ENCODE data around the gene SMIM41. TPM values are rescaled to one million over a fixed set of nuclear protein-coding genes. Genes with fewer than 3 reads are reported as not detected.
A peak's percentile ranks its signal among the peaks of the same experiment; 100 is the strongest.

The SMIM41 gene
- total RNA-seq, 1 donor from 2014 or later = not detected

DNA sequence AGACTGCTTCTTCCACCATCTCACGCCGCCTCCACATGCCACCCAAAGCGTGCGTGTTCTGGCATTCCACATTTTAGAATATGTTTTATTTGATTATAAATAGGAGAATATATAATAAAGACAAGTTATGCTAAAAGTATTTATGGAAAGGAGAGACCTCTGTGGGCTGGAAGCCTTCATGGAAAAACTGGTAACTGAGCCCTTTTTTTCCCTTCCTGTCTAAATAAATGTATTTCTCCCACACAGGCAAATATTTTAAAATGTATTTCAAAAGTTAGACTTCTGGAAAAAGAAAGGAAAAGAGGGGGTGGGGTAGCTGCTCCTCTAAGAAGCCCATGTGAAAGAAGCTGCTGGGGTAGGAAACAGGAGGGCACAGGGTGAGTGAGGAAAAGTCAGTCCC is 44.3 kb upstream of the SMIM41 start:
- no peak overlapping the region for H3K27ac Mint-ChIP-seq
- DNase-seq (ENCODE audit: low spot score, unreplicated experiment) = no peak
- H3K36me3 Mint-ChIP-seq (ENCODE audit: insufficient read depth) = no peaks in the 10 kb centered on the region
- H3K9me3 Mint-ChIP-seq (ENCODE audit: low read depth) = no peaks in the 10 kb centered on the region
- peaks cover 22% of the 10 kb centered on the region for H3K27me3 Mint-ChIP-seq
- H3K4me1 Mint-ChIP-seq (ENCODE audit: low read depth) = peaks cover 12% of the 10 kb centered on the region
- peak overlapping the region; percentile 16 for H3K4me3 Mint-ChIP-seq (ENCODE audit: low read depth)
- TF ChIP-seq, protein P1, sequence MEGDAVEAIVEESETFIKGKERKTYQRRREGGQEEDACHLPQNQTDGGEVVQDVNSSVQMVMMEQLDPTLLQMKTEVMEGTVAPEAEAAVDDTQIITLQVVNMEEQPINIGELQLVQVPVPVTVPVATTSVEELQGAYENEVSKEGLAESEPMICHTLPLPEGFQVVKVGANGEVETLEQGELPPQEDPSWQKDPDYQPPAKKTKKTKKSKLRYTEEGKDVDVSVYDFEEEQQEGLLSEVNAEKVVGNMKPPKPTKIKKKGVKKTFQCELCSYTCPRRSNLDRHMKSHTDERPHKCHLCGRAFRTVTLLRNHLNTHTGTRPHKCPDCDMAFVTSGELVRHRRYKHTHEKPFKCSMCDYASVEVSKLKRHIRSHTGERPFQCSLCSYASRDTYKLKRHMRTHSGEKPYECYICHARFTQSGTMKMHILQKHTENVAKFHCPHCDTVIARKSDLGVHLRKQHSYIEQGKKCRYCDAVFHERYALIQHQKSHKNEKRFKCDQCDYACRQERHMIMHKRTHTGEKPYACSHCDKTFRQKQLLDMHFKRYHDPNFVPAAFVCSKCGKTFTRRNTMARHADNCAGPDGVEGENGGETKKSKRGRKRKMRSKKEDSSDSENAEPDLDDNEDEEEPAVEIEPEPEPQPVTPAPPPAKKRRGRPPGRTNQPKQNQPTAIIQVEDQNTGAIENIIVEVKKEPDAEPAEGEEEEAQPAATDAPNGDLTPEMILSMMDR (IDR thresholded peaks at IDR 0.05; ENCODE audit: unreplicated experiment) = no peak

- Mint-ChIP-seq H3K27ac (peak overlapping the region; percentile 79), H3K36me3 (ENCODE audit: insufficient read depth) (no peaks in the 10 kb centered on the region), H3K4me1 (ENCODE audit: low read depth) (peaks cover 12% of the 10 kb centered on the region), H3K9me3 (ENCODE audit: low read depth) (no peaks in the 10 kb centered on the region), H3K27me3 (peaks cover 22% of the 10 kb centered on the region), H3K4me3 (ENCODE audit: low read depth) (peak overlapping the region; percentile 65)
- TF ChIP-seq, protein P1 (IDR thresholded peaks at IDR 0.05; ENCODE audit: unreplicated experiment) = no peak
- DNase-seq (ENCODE audit: low spot score, unreplicated experiment) = no peak
These were observed 43.6 kb upstream of the SMIM41 start for GRCh38 chr12:52035926-52036325.

GRCh38 chr12:52036587-52037171 is 42.8 kb upstream of the SMIM41 start:
- Mint-ChIP-seq H3K27me3 (peaks cover 22% of the 10 kb centered on the region), H3K9me3 (ENCODE audit: low read depth) (no peaks in the 10 kb centered on the region), H3K4me3 (ENCODE audit: low read depth) (peak overlapping the region; percentile 65), H3K4me1 (ENCODE audit: low read depth) (peaks cover 12% of the 10 kb centered on the region), H3K27ac (no peak overlapping the region), H3K36me3 (ENCODE audit: insufficient read depth) (no peaks in the 10 kb centered on the region)
- peak; percentile 64 for DNase-seq (ENCODE audit: low spot score, unreplicated experiment)
- TF ChIP-seq, protein P1 (IDR thresholded peaks at IDR 0.05; ENCODE audit: unreplicated experiment) = no peak

- H3K27ac Mint-ChIP-seq = peak overlapping the region; percentile 97
- H3K4me1 Mint-ChIP-seq (ENCODE audit: low read depth) = peaks cover 12% of the 10 kb centered on the region
- H3K9me3 Mint-ChIP-seq (ENCODE audit: low read depth) = no peaks in the 10 kb centered on the region
- H3K27me3 Mint-ChIP-seq = peaks cover 22% of the 10 kb centered on the region
- H3K36me3 Mint-ChIP-seq (ENCODE audit: insufficient read depth) = peaks cover 1% of the 10 kb centered on the region
- TF ChIP-seq, protein P1 (IDR thresholded peaks at IDR 0.05; ENCODE audit: unreplicated experiment) = peak; percentile 34
- DNase-seq (ENCODE audit: low spot score, unreplicated experiment) = peak; percentile 52
- peak overlapping the region; percentile 83 for H3K4me3 Mint-ChIP-seq (ENCODE audit: low read depth)
These were observed 42.1 kb upstream of the SMIM41 start for GRCh38 chr12:52037248-52037861.

DNA sequence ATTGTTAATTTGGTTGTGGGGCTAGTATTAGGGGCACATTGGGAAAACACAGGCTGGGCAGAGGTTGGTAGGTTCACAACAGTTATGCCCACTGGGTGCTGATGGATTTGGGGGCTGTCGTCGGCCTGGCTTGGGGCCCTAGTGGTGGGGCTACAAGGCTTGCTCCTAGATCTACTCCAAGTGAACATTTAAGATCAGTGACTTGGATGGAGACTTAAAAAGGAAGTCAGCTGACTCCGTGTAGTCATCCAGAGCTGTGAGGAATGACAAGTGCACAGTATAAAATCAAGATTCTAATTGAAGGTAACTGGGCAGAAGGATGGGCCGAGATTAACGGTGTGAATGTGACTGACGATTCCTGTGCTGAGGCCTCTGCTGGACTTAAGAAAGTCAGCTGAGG is 41.1 kb upstream of the SMIM41 start:
- Mint-ChIP-seq H3K27me3 (peaks cover 22% of the 10 kb centered on the region), H3K27ac (peak overlapping the region; percentile 82), H3K4me1 (ENCODE audit: low read depth) (peaks cover 7% of the 10 kb centered on the region), H3K4me3 (ENCODE audit: low read depth) (peak overlapping the region; percentile 83), H3K9me3 (ENCODE audit: low read depth) (no peaks in the 10 kb centered on the region), H3K36me3 (ENCODE audit: insufficient read depth) (peaks cover 1% of the 10 kb centered on the region)
- DNase-seq (ENCODE audit: low spot score, unreplicated experiment) = no peak
- TF ChIP-seq, protein P1 (IDR thresholded peaks at IDR 0.05; ENCODE audit: unreplicated experiment) = no peak

Measured in progenitor cell of endocrine pancreas (in vitro differentiated cells).